COLO668 (cell line): ENCODE results near the gene ULK3.

Experiments
- DNase-seq: peaks from one replicate; lab custom pipeline; 2025; ENCODE audit not compliant: unreplicated experiment; lab: John Stamatoyannopoulos, UW

ULK3 gene

DNA sequence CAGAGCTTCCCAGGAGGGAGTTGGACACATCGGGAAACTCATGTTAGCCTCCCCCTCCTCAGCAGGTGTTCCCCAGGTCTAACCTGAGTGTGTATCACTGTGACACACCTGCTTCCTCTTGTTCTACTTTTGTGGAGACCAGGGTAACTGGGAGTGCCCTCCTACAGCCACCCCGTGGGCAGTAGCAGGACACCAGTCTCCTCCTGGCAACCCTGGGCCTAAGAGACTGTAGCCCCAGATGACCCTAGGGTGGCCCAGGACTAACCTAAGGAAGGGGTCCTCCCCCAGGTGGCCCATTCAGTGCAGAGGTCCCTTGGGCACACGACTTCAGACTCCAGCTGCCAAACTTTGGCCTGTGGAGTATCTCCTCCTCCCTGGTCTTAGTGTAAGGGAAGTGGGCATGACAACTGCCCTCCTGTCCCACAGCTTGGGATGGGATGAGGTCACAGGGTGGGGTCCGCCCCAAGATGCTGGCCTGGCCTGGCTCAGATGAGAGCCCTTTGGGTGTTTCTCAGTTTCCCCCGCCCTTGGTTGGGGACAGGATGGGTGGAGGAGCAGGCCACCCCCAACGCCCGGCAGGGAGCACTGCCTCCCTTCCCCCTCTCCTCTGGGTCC is 56.3 kb downstream of the ULK3 start:
- DNase-seq = no peak
